Neural progenitor cell (in vitro differentiated cells): Measurements from ENCODE around the gene LIPI.

Source experiments
- EZH2 ChIP-seq: fragments of 200-600 bp; sonication (generic); IDR thresholded peaks from 2 replicates; pipeline ENCODE4 v1.6.1; 2017; ENCODE audit warnings: antibody characterized with exemption, mild to moderate bottlenecking, moderate library complexity
- EZH2phosphoT487 ChIP-seq: fragments of 200-600 bp; sonication (generic); IDR thresholded peaks from 2 replicates; pipeline ENCODE4 v1.6.1; 2017; ENCODE audit warnings: antibody characterized with exemption
- TF ChIP-seq, protein P1 (sequence below): fragments of 200-600 bp; sonication (generic); IDR thresholded peaks from 2 replicates; pipeline ENCODE4 v1.5.1; 2017; ENCODE audit warnings: antibody characterized with exemption, mild to moderate bottlenecking

DNA sequence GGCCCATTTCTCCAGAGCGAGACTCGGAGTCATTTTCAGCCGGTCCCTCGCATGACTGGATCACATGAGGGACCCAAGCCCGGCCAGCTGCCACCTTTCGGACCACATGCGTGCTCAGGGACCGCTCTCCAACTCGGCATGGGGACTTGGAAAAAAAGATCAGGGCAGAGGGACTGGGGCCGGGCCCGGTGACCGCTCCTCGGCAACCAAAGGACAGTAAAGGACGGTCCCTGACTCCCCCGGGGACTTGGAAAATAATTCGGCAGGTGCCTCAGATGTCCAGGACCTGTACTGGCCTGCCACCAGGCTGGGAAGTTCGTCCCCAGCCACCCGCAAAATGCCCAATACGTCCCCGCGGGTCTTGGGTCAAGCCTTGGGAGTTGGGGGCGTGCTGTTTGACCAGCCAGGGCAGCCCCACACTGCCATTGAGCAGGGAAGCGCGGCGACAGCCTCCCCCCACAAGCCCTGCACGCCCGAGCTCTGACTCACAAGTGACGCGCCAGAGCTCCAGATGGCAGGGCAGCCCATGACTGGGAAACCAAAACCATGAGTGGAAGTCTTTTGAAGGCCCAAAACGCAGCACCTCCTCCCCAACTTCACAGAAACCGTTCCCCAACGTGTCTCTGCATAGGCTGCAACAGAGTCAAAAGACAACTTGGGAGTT, 134.5 kb downstream of the LIPI start:
- no peak for TF ChIP-seq EZH2
- TF ChIP-seq, protein P1, sequence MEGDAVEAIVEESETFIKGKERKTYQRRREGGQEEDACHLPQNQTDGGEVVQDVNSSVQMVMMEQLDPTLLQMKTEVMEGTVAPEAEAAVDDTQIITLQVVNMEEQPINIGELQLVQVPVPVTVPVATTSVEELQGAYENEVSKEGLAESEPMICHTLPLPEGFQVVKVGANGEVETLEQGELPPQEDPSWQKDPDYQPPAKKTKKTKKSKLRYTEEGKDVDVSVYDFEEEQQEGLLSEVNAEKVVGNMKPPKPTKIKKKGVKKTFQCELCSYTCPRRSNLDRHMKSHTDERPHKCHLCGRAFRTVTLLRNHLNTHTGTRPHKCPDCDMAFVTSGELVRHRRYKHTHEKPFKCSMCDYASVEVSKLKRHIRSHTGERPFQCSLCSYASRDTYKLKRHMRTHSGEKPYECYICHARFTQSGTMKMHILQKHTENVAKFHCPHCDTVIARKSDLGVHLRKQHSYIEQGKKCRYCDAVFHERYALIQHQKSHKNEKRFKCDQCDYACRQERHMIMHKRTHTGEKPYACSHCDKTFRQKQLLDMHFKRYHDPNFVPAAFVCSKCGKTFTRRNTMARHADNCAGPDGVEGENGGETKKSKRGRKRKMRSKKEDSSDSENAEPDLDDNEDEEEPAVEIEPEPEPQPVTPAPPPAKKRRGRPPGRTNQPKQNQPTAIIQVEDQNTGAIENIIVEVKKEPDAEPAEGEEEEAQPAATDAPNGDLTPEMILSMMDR, result no peak
- TF ChIP-seq EZH2phosphoT487, result no peak
